ENCODE data around the gene UAP1.

UAP1 gene

GRCh38 chr1:162619076-162619475 is 57.6 kb downstream of the UAP1 start:
- H2BK120ac ChIP-seq (ENCODE audit: low read depth, low read length), result no peak overlapping the region
- H3K27me3 ChIP-seq (ENCODE audit: insufficient read depth, low read length, poor library complexity), result no peaks in the 10 kb centered on the region
- no peak overlapping the region for H3K4me2 ChIP-seq (ENCODE audit: low read length)
- no peaks in the 10 kb centered on the region for H3K4me1 ChIP-seq (ENCODE audit: control insufficient read depth, low read depth, low read length)
- no peak overlapping the region for H3K56ac ChIP-seq (ENCODE audit: low read length)
- H4K5ac ChIP-seq (ENCODE audit: low read length), result no peak overlapping the region
- H3K79me2 ChIP-seq (ENCODE audit: control insufficient read depth, insufficient read depth, low read length), result no peaks in the 10 kb centered on the region
- no peaks in the 10 kb centered on the region for H3K79me1 ChIP-seq (ENCODE audit: low read length)
- H2BK15ac ChIP-seq (replicated peaks; ENCODE audit: low read depth), result no peak overlapping the region
- no peaks in the 10 kb centered on the region for H3K36me3 ChIP-seq (ENCODE audit: control insufficient read depth, insufficient read depth, low read length)
- WGBS (ENCODE audit: extremely low coverage, insufficient coverage, low lambda C conversion rate), result no CpG with 5 or more reads among the region's 3 CpGs
- H3K4me3 ChIP-seq (ENCODE audit: low read length), result no peak overlapping the region
- no peak overlapping the region for H3K23ac ChIP-seq (ENCODE audit: low read length)
- no peak overlapping the region for H2AK5ac ChIP-seq (ENCODE audit: low read length)
- no peak overlapping the region for H3K18ac ChIP-seq (ENCODE audit: low read length)
- H3K9ac ChIP-seq (ENCODE audit: low read length), result no peak overlapping the region
- no peak for DNase-seq
- H3K4ac ChIP-seq (ENCODE audit: low read depth, low read length), result no peak overlapping the region
- no peak overlapping the region for H4K8ac ChIP-seq (ENCODE audit: low read depth, low read length)
- H3K27ac ChIP-seq (ENCODE audit: low read depth, low read length), result no peak overlapping the region
- H2BK5ac ChIP-seq (ENCODE audit: low read length), result no peak overlapping the region

GRCh38 chr1:162621256-162621655 is 59.7 kb downstream of the UAP1 start:
- Histone ChIP-seq H3K4ac (ENCODE audit: low read depth, low read length) (no peak overlapping the region), H4K5ac (ENCODE audit: low read length) (no peak overlapping the region), H3K79me1 (ENCODE audit: low read length) (no peaks in the 10 kb centered on the region), H2AK5ac (ENCODE audit: low read length) (no peak overlapping the region), H3K56ac (ENCODE audit: low read length) (no peak overlapping the region), H3K4me3 (ENCODE audit: low read length) (no peak overlapping the region), H2BK5ac (ENCODE audit: low read length) (no peak overlapping the region), H3K27ac (ENCODE audit: low read depth, low read length) (no peak overlapping the region), H3K4me1 (ENCODE audit: control insufficient read depth, low read depth, low read length) (no peaks in the 10 kb centered on the region), H4K8ac (ENCODE audit: low read depth, low read length) (no peak overlapping the region), H3K23ac (ENCODE audit: low read length) (no peak overlapping the region), H3K79me2 (ENCODE audit: control insufficient read depth, insufficient read depth, low read length) (no peaks in the 10 kb centered on the region), H2BK120ac (ENCODE audit: low read depth, low read length) (no peak overlapping the region), H3K9ac (ENCODE audit: low read length) (no peak overlapping the region), H3K18ac (ENCODE audit: low read length) (no peak overlapping the region), H3K36me3 (ENCODE audit: control insufficient read depth, insufficient read depth, low read length) (no peaks in the 10 kb centered on the region), H3K4me2 (ENCODE audit: low read length) (no peak overlapping the region), H3K27me3 (ENCODE audit: insufficient read depth, low read length, poor library complexity) (no peaks in the 10 kb centered on the region), H2BK15ac (replicated peaks; ENCODE audit: low read depth) (no peak overlapping the region)
- DNase-seq, result no peak

GRCh38 chr1:162625679-162626078 is 64.2 kb downstream of the UAP1 start:
- no peak overlapping the region for H2BK15ac ChIP-seq (replicated peaks; ENCODE audit: low read depth)
- no peak overlapping the region for H3K4me2 ChIP-seq (ENCODE audit: low read length)
- no peak overlapping the region for H3K18ac ChIP-seq (ENCODE audit: low read length)
- no peak overlapping the region for H3K23ac ChIP-seq (ENCODE audit: low read length)
- no peak overlapping the region for H3K4me3 ChIP-seq (ENCODE audit: low read length)
- no peak overlapping the region for H4K8ac ChIP-seq (ENCODE audit: low read depth, low read length)
- H3K4me1 ChIP-seq (ENCODE audit: control insufficient read depth, low read depth, low read length), result no peaks in the 10 kb centered on the region
- H2AK5ac ChIP-seq (ENCODE audit: low read length), result no peak overlapping the region
- H4K5ac ChIP-seq (ENCODE audit: low read length), result no peak overlapping the region
- no peak for DNase-seq
- H2BK120ac ChIP-seq (ENCODE audit: low read depth, low read length), result no peak overlapping the region
- WGBS (ENCODE audit: extremely low coverage, insufficient coverage, low lambda C conversion rate), result no CpG with 5 or more reads among the region's 2 CpGs
- H3K79me2 ChIP-seq (ENCODE audit: control insufficient read depth, insufficient read depth, low read length), result no peaks in the 10 kb centered on the region
- H3K27ac ChIP-seq (ENCODE audit: low read depth, low read length), result no peak overlapping the region
- H3K27me3 ChIP-seq (ENCODE audit: insufficient read depth, low read length, poor library complexity), result no peaks in the 10 kb centered on the region
- no peak overlapping the region for H3K4ac ChIP-seq (ENCODE audit: low read depth, low read length)
- H3K79me1 ChIP-seq (ENCODE audit: low read length), result no peaks in the 10 kb centered on the region
- H3K9ac ChIP-seq (ENCODE audit: low read length), result no peak overlapping the region
- no peak overlapping the region for H2BK5ac ChIP-seq (ENCODE audit: low read length)
- H3K36me3 ChIP-seq (ENCODE audit: control insufficient read depth, insufficient read depth, low read length), result no peaks in the 10 kb centered on the region
- H3K56ac ChIP-seq (ENCODE audit: low read length), result no peak overlapping the region

DNA sequence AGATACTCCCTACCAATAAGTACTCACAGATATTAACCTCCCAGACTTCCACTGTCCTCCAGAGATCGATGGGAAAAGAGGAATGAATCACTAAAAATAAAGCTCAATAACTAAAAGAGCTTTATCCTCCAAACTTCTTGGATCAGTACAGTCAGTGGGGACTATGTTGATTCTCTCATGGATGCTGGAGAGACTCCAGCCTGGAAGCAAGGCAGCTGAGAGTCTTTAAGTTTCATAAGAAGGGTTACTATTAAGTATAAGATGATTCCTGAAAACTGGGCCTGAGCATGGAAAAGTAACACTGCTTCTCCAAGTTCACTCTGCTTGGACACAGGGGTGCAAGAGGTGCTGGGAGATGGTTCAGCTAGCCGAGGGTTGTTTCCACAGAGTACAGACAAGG is 64.6 kb downstream of the UAP1 start:
- H3K23ac ChIP-seq (ENCODE audit: low read length), result no peak overlapping the region
- no peak overlapping the region for H3K4me3 ChIP-seq (ENCODE audit: low read length)
- H4K5ac ChIP-seq (ENCODE audit: low read length), result no peak overlapping the region
- no peak overlapping the region for H3K9ac ChIP-seq (ENCODE audit: low read length)
- H2BK5ac ChIP-seq (ENCODE audit: low read length), result no peak overlapping the region
- H3K27ac ChIP-seq (ENCODE audit: low read depth, low read length), result no peak overlapping the region
- no peaks in the 10 kb centered on the region for H3K4me1 ChIP-seq (ENCODE audit: control insufficient read depth, low read depth, low read length)
- no peaks in the 10 kb centered on the region for H3K27me3 ChIP-seq (ENCODE audit: insufficient read depth, low read length, poor library complexity)
- DNase-seq, result no peak
- no peak overlapping the region for H2AK5ac ChIP-seq (ENCODE audit: low read length)
- no peak overlapping the region for H3K18ac ChIP-seq (ENCODE audit: low read length)
- no peak overlapping the region for H3K4me2 ChIP-seq (ENCODE audit: low read length)
- no peaks in the 10 kb centered on the region for H3K36me3 ChIP-seq (ENCODE audit: control insufficient read depth, insufficient read depth, low read length)
- no peak overlapping the region for H2BK15ac ChIP-seq (replicated peaks; ENCODE audit: low read depth)
- H4K8ac ChIP-seq (ENCODE audit: low read depth, low read length), result no peak overlapping the region
- H3K56ac ChIP-seq (ENCODE audit: low read length), result no peak overlapping the region
- no peak overlapping the region for H2BK120ac ChIP-seq (ENCODE audit: low read depth, low read length)
- no peaks in the 10 kb centered on the region for H3K79me2 ChIP-seq (ENCODE audit: control insufficient read depth, insufficient read depth, low read length)
- H3K4ac ChIP-seq (ENCODE audit: low read depth, low read length), result no peak overlapping the region
- H3K79me1 ChIP-seq (ENCODE audit: low read length), result no peaks in the 10 kb centered on the region
- WGBS (ENCODE audit: extremely low coverage, insufficient coverage, low lambda C conversion rate), result no CpG with 5 or more reads among the region's 2 CpGs

GRCh38 chr1:162626761-162627160 is 65.2 kb downstream of the UAP1 start:
- H3K4me2 ChIP-seq (ENCODE audit: low read length), result no peak overlapping the region
- H3K23ac ChIP-seq (ENCODE audit: low read length), result no peak overlapping the region
- no peaks in the 10 kb centered on the region for H3K79me1 ChIP-seq (ENCODE audit: low read length)
- no peak overlapping the region for H2BK15ac ChIP-seq (replicated peaks; ENCODE audit: low read depth)
- H3K4me1 ChIP-seq (ENCODE audit: control insufficient read depth, low read depth, low read length), result peaks cover 2% of the 10 kb centered on the region
- no peak overlapping the region for H4K8ac ChIP-seq (ENCODE audit: low read depth, low read length)
- WGBS (ENCODE audit: extremely low coverage, insufficient coverage, low lambda C conversion rate), result no CpG with 5 or more reads among the region's 2 CpGs
- H3K4me3 ChIP-seq (ENCODE audit: low read length), result no peak overlapping the region
- no peak overlapping the region for H3K27ac ChIP-seq (ENCODE audit: low read depth, low read length)
- no peak overlapping the region for H3K9ac ChIP-seq (ENCODE audit: low read length)
- no peak for DNase-seq
- H3K18ac ChIP-seq (ENCODE audit: low read length), result no peak overlapping the region
- H3K36me3 ChIP-seq (ENCODE audit: control insufficient read depth, insufficient read depth, low read length), result no peaks in the 10 kb centered on the region
- H2BK120ac ChIP-seq (ENCODE audit: low read depth, low read length), result no peak overlapping the region
- no peak overlapping the region for H2AK5ac ChIP-seq (ENCODE audit: low read length)
- H2BK5ac ChIP-seq (ENCODE audit: low read length), result no peak overlapping the region
- H3K27me3 ChIP-seq (ENCODE audit: insufficient read depth, low read length, poor library complexity), result no peaks in the 10 kb centered on the region
- no peak overlapping the region for H4K5ac ChIP-seq (ENCODE audit: low read length)
- H3K4ac ChIP-seq (ENCODE audit: low read depth, low read length), result no peak overlapping the region
- H3K79me2 ChIP-seq (ENCODE audit: control insufficient read depth, insufficient read depth, low read length), result no peaks in the 10 kb centered on the region
- H3K56ac ChIP-seq (ENCODE audit: low read length), result no peak overlapping the region

- DNase-seq, result peak; percentile 39
- peaks cover 3% of the 10 kb centered on the region for H3K4me1 ChIP-seq (ENCODE audit: control insufficient read depth, low read depth, low read length)
These were observed 66.3 kb downstream of the UAP1 start for GRCh38 chr1:162627662-162628296.

More at GRCh38 chr1:162627662-162628296, 66.3 kb downstream of the UAP1 start:
- Histone ChIP-seq H3K79me2 (ENCODE audit: control insufficient read depth, insufficient read depth, low read length) (no peaks in the 10 kb centered on the region), H4K5ac (ENCODE audit: low read length) (no peak overlapping the region), H3K18ac (ENCODE audit: low read length) (no peak overlapping the region), H3K27ac (ENCODE audit: low read depth, low read length) (no peak overlapping the region), H2BK120ac (ENCODE audit: low read depth, low read length) (no peak overlapping the region), H4K8ac (ENCODE audit: low read depth, low read length) (no peak overlapping the region), H3K4ac (ENCODE audit: low read depth, low read length) (no peak overlapping the region), H3K56ac (ENCODE audit: low read length) (no peak overlapping the region), H3K36me3 (ENCODE audit: control insufficient read depth, insufficient read depth, low read length) (no peaks in the 10 kb centered on the region), H3K79me1 (ENCODE audit: low read length) (no peaks in the 10 kb centered on the region), H3K23ac (ENCODE audit: low read length) (no peak overlapping the region), H3K27me3 (ENCODE audit: insufficient read depth, low read length, poor library complexity) (no peaks in the 10 kb centered on the region), H3K9ac (ENCODE audit: low read length) (no peak overlapping the region), H3K4me3 (ENCODE audit: low read length) (no peak overlapping the region), H2AK5ac (ENCODE audit: low read length) (no peak overlapping the region), H2BK5ac (ENCODE audit: low read length) (no peak overlapping the region), H2BK15ac (replicated peaks; ENCODE audit: low read depth) (no peak overlapping the region), H3K4me2 (ENCODE audit: low read length) (no peak overlapping the region)
- no CpG with 5 or more reads among the region's 3 CpGs for WGBS (ENCODE audit: extremely low coverage, insufficient coverage, low lambda C conversion rate)

Data from mesendoderm (in vitro differentiated cells).